ENCODE data around the gene WNT5B.

WNT5B gene

GRCh38 chr12:1628666-1629337, at the start of gene WNT5B:
WNT5B (plus strand) TSS chr12:1629231; CDS start chr12:1631355, 2,124 bp downstream.
- DNase-seq: no peak

GRCh38 chr12:1579651-1580435, 49.2 kb upstream of the WNT5B start:
- peak; percentile 84 for DNase-seq

- no peak for DNase-seq
Measured at GRCh38 chr12:1580526-1580925, 48.5 kb upstream of the WNT5B start.

- DNase-seq: peak; percentile 67
Measured at GRCh38 chr12:1581973-1582708, 46.9 kb upstream of the WNT5B start.

- no peak for DNase-seq
Measured at GRCh38 chr12:1582709-1583050, 46.4 kb upstream of the WNT5B start.

GRCh38 chr12:1583421-1584078, 45.5 kb upstream of the WNT5B start:
- DNase-seq: peak; percentile 87

GRCh38 chr12:1584326-1584725, 44.7 kb upstream of the WNT5B start:
- no peak for DNase-seq

GRCh38 chr12:1587927-1588574, 41.0 kb upstream of the WNT5B start:
- DNase-seq: no peak

- DNase-seq: no peak
Measured at GRCh38 chr12:1588575-1588947, 40.5 kb upstream of the WNT5B start.

GRCh38 chr12:1590221-1590979, 38.6 kb upstream of the WNT5B start:
- DNase-seq: peak; percentile 44

- no peak for DNase-seq
Measured at GRCh38 chr12:1591034-1591433, 38.0 kb upstream of the WNT5B start.

GRCh38 chr12:1591543-1591942, 37.5 kb upstream of the WNT5B start:
- DNase-seq: no peak

- DNase-seq: peak; percentile 73
Measured at GRCh38 chr12:1592444-1593173, 36.4 kb upstream of the WNT5B start.

- DNase-seq: no peak
Measured at GRCh38 chr12:1593174-1594005, 35.6 kb upstream of the WNT5B start.

- DNase-seq: no peak
Measured at GRCh38 chr12:1594006-1594260, 35.1 kb upstream of the WNT5B start.

- DNase-seq: peak; percentile 85
Measured at GRCh38 chr12:1594261-1595025, 34.6 kb upstream of the WNT5B start, which contains the start of gene FBXL14. FBXL14 (minus strand) TSS chr12:1594581; CDS start chr12:1594066, 515 bp downstream.

- no peak for DNase-seq
Measured at GRCh38 chr12:1595026-1595561, 33.9 kb upstream of the WNT5B start.

- peak; percentile 50 for DNase-seq
Measured at GRCh38 chr12:1595690-1596347, 33.2 kb upstream of the WNT5B start.

GRCh38 chr12:1598757-1599156, 30.3 kb upstream of the WNT5B start:
- no peak for DNase-seq

Measured in fibroblast of skin of right quadriceps (primary cell).